ENCODE measurements around the gene SLC6A1.
A peak's percentile ranks its signal among the peaks of the same experiment; 100 is the strongest.

The SLC6A1 gene

GRCh38 chr3:11006986-11007933, 14.7 kb downstream of the SLC6A1 start:
- TF ChIP-seq CTCF (IDR thresholded peaks at IDR 0.05; ENCODE audit: low read depth, low read length), result no peak
- H3K4me3 ChIP-seq (ENCODE audit: low read depth, low read length), result no peak overlapping the region

- no peak overlapping the region for H3K4me3 ChIP-seq (ENCODE audit: low read depth, low read length)
- TF ChIP-seq CTCF (IDR thresholded peaks at IDR 0.05; ENCODE audit: low read depth, low read length), result no peak
Measured at GRCh38 chr3:11009898-11010297, 17.4 kb downstream of the SLC6A1 start.

GRCh38 chr3:11010426-11011165, 18.0 kb downstream of the SLC6A1 start:
- no peak overlapping the region for H3K4me3 ChIP-seq (ENCODE audit: low read depth, low read length)
- no peak for TF ChIP-seq CTCF (IDR thresholded peaks at IDR 0.05; ENCODE audit: low read depth, low read length)

- 0 out of 2 replicates have a peak, but pooled peaks have one; percentile 2 for TF ChIP-seq CTCF (IDR thresholded peaks at IDR 0.05; ENCODE audit: low read depth, low read length)
- no peak overlapping the region for H3K4me3 ChIP-seq (ENCODE audit: low read depth, low read length)
Measured at GRCh38 chr3:11014253-11014652, 21.7 kb downstream of the SLC6A1 start.

- TF ChIP-seq CTCF (IDR thresholded peaks at IDR 0.05; ENCODE audit: low read depth, low read length), result no peak
Measured at GRCh38 chr3:11014752-11015151, 22.2 kb downstream of the SLC6A1 start.

GRCh38 chr3:11015369-11015768, 22.8 kb downstream of the SLC6A1 start:
- TF ChIP-seq CTCF (IDR thresholded peaks at IDR 0.05; ENCODE audit: low read depth, low read length), result no peak
- H3K4me3 ChIP-seq (ENCODE audit: low read depth, low read length), result no peak overlapping the region

More at GRCh38 chr3:11014752-11015151, 22.2 kb downstream of the SLC6A1 start:
- no peak overlapping the region for H3K4me3 ChIP-seq (ENCODE audit: low read depth, low read length)

- no peak overlapping the region for H3K4me3 ChIP-seq (ENCODE audit: low read depth, low read length)
- no peak for TF ChIP-seq CTCF (IDR thresholded peaks at IDR 0.05; ENCODE audit: low read depth, low read length)
Measured at GRCh38 chr3:11016727-11017126, 24.2 kb downstream of the SLC6A1 start.
